IMR-90 (cell line): ENCODE results near the gene CHD3. TPM values are rescaled to one million over a fixed set of nuclear protein-coding genes. Genes with fewer than 3 reads are reported as not detected.

Experiments
- ATAC-seq: fragments of 200-7000 bp; cut with Tn5 transposase; 2 replicates; pipeline ENCODE4 v1.9.1; 2020; ENCODE audit warnings: low read depth, mild to moderate bottlenecking, moderate library complexity
- BruUV-seq: library from RNA; stranded (reverse); fragments of 400-500 nt; replicated peaks from 2 replicates; lab custom pipeline; 2021; lab: Mats Ljungman, UMichigan
- CTCF ChIA-PET: fragments of 300-600 bp; formaldehyde crosslinking; extraction: SDS; loops from one replicate; lab custom pipeline; 2021; ENCODE audit warnings: antibody characterized with exemption; lab: Yijun Ruan, JAX
- POLR2A ChIA-PET: fragments of 300-600 bp; sonication (Branson Sonifier 250); formaldehyde crosslinking; loops from one replicate; lab custom pipeline; 2022; ENCODE audit warnings: antibody characterized with exemption; ENCODE audit not compliant: unreplicated experiment; lab: Charles Lee
- DNase-seq: peaks from one replicate; pipeline ENCODE4 v3.0.0; 2013
- H2AFZ ChIP-seq: replicated peaks from 2 replicates; pipeline ENCODE3; 2013; ENCODE audit warnings: low read length, mild to moderate bottlenecking; ENCODE audit not compliant: poor library complexity
- H2AK5ac ChIP-seq: 2 replicates; pipeline ENCODE4 v1.6.1; 2013; ENCODE audit warnings: low read depth, low read length, inconsistent platforms
- H2AK9ac ChIP-seq: replicated peaks from 2 replicates; pipeline ENCODE3; 2013; ENCODE audit warnings: mild to moderate bottlenecking, low read depth, low read length, moderate library complexity; ENCODE audit not compliant: poor library complexity
- H2BK120ac ChIP-seq: 2 replicates; pipeline ENCODE4 v1.6.1; 2013; ENCODE audit warnings: low read depth, low read length, inconsistent platforms
- H2BK15ac ChIP-seq: 3 replicates; pipeline ENCODE4 v1.6.1; 2013; ENCODE audit warnings: low read depth, low read length, inconsistent platforms
- H2BK20ac ChIP-seq: 2 replicates; pipeline ENCODE4 v1.6.1; 2013; ENCODE audit warnings: low read depth, mild to moderate bottlenecking, inconsistent platforms, low read length, moderate library complexity
- H2BK5ac ChIP-seq: 2 replicates; pipeline ENCODE4 v1.6.1; 2013; ENCODE audit warnings: mild to moderate bottlenecking, low read depth, low read length, inconsistent platforms; ENCODE audit not compliant: poor library complexity, severe bottlenecking
- H3K14ac ChIP-seq: replicated peaks from 2 replicates; pipeline ENCODE4 v1.6.1; 2013; ENCODE audit warnings: low read depth, low read length, inconsistent platforms
- H3K18ac ChIP-seq: 2 replicates; pipeline ENCODE4 v1.6.1; 2013; ENCODE audit warnings: low read depth, low read length, control low read depth
- H3K23ac ChIP-seq: 2 replicates; pipeline ENCODE4 v1.6.1; 2013; ENCODE audit warnings: low read depth, low read length, inconsistent platforms
- H3K27ac ChIP-seq: 2 replicates; pipeline ENCODE4 v1.5.1; 2013; ENCODE audit warnings: mild to moderate bottlenecking, control low read depth, low read length; ENCODE audit not compliant: insufficient read depth
- H3K27me3 ChIP-seq: 2 replicates; pipeline ENCODE4 v1.6.1; 2013; ENCODE audit warnings: low read length; ENCODE audit not compliant: control insufficient read depth, insufficient read depth
- H3K36me3 ChIP-seq: 2 replicates; pipeline ENCODE4 v1.6.1; 2013; ENCODE audit warnings: low read length, mixed read lengths; ENCODE audit not compliant: control insufficient read depth, insufficient read depth
- H3K4ac ChIP-seq: 2 replicates; pipeline ENCODE4 v1.6.1; 2013; ENCODE audit warnings: low read depth, low read length, inconsistent platforms
- H3K4me1 ChIP-seq: 2 replicates; pipeline ENCODE4 v1.6.1; 2013; ENCODE audit warnings: low read length, mixed read lengths; ENCODE audit not compliant: control insufficient read depth, insufficient read depth
- H3K4me2 ChIP-seq: 2 replicates; pipeline ENCODE4 v1.6.1; 2013; ENCODE audit warnings: low read depth, mild to moderate bottlenecking, control low read depth, low read length, moderate library complexity
- H3K4me3 ChIP-seq: 2 replicates; pipeline ENCODE4 v1.5.1; 2013; ENCODE audit warnings: low read depth, mild to moderate bottlenecking, control low read depth, low read length, moderate library complexity; ENCODE audit not compliant: insufficient read depth
- H3K56ac ChIP-seq: 2 replicates; pipeline ENCODE4 v1.6.1; 2013; ENCODE audit warnings: low read length, inconsistent platforms; ENCODE audit not compliant: insufficient read depth; ENCODE audit errors: extremely low read depth
- H3K79me1 ChIP-seq, 2 experiments: 2 replicates each; pipeline ENCODE4 v1.6.1; 2013; ENCODE audit warnings: low read length in 2 of 2, inconsistent platforms in 1 of 2, low read depth in 1 of 2
- H3K9ac ChIP-seq: 2 replicates; pipeline ENCODE4 v1.6.1; 2013; ENCODE audit warnings: low read depth, low read length, control low read depth
- H3K9me1 ChIP-seq: 2 replicates; pipeline ENCODE4 v1.6.1; 2013; ENCODE audit warnings: low read length, inconsistent platforms; ENCODE audit not compliant: insufficient read depth
- H3K9me3 ChIP-seq: 2 replicates; pipeline ENCODE4 v1.6.1; 2013; ENCODE audit warnings: low read length; ENCODE audit not compliant: control insufficient read depth, insufficient read depth
- H4K20me1 ChIP-seq: 2 replicates; pipeline ENCODE4 v1.6.1; 2013; ENCODE audit warnings: low read length, inconsistent platforms; ENCODE audit not compliant: insufficient read depth
- H4K5ac ChIP-seq: 2 replicates; pipeline ENCODE4 v1.6.1; 2013; ENCODE audit warnings: mild to moderate bottlenecking, low read depth, low read length, control low read depth
- H4K8ac ChIP-seq, 2 experiments: 2 replicates each; pipeline ENCODE4 v1.6.1; 2013; ENCODE audit warnings: low read depth in 2 of 2, low read length in 2 of 2, control low read depth in 1 of 2, inconsistent platforms in 1 of 2
- H4K91ac ChIP-seq: 2 replicates; pipeline ENCODE4 v1.6.1; 2013; ENCODE audit warnings: low read depth, low read length, inconsistent platforms; ENCODE audit not compliant: insufficient read depth
- BHLHE40 ChIP-seq: fragments of 150-350 bp; IDR thresholded peaks from 2 replicates; pipeline ENCODE4 v1.6.1; 2016; ENCODE audit warnings: mild to moderate bottlenecking, low read depth, low read length
- MXI1 ChIP-seq: IDR thresholded peaks from 2 replicates; pipeline ENCODE4 v1.6.1; 2012; ENCODE audit warnings: low read depth, mild to moderate bottlenecking, low read length, moderate library complexity, borderline replicate concordance
- POLR2A ChIP-seq: IDR thresholded peaks from 2 replicates; pipeline ENCODE4 v1.6.1; 2012; ENCODE audit warnings: mild to moderate bottlenecking, low read depth, low read length
- RAD21 ChIP-seq: IDR thresholded peaks from 2 replicates; pipeline ENCODE4 v1.6.1; 2012; ENCODE audit warnings: low read length, improper control_type of control experiment
- SMC3 ChIP-seq: fragments of 150-350 bp; IDR thresholded peaks from 2 replicates; pipeline ENCODE4 v1.6.1; 2016; ENCODE audit warnings: low read depth, mild to moderate bottlenecking, antibody characterized with exemption, low read length, moderate library complexity
- WGBS, 2 experiments: methylation state at CpG; one replicate each; pipeline versions ENCODE4 v1.1.5 to v1.1.7; 2013; ENCODE audit warnings: missing lambda C conversion rate in 2 of 2; ENCODE audit not compliant: insufficient read length in 1 of 2; ENCODE audit errors: extremely low coverage in 2 of 2; 5-methylcytosine and 5-hydroxymethylcytosine counted together
- dilution Hi-C: fragments of 300-500 bp; cut with HindIII; formaldehyde crosslinking; loops from one replicate; pipeline ENCODE4 v1.14.3; 2018; ENCODE audit warnings: low sequenced_read_pairs; ENCODE audit not compliant: unreplicated experiment
- in situ Hi-C: fragments of 300-500 bp; cut with MboI; formaldehyde crosslinking; loops from 3 replicates; pipeline ENCODE4 v1.14.3; 2019; ENCODE audit warnings: low sequenced_read_pairs, inconsistent platforms, mixed read lengths
- intact Hi-C: fragments of 100-400 bp; cut with micrococcal nuclease; formaldehyde crosslinking; loops from 2 replicates; pipeline ENCODE4 v1.10.0; 2022
- polyA plus RNA-seq, 3 experiments: library from polyadenylated mRNA; depleted of rRNA; stranded (reverse); fragments of >200 nt; gene quantifications; 2 replicates each; pipeline ENCODE4 v1.2.3, GENCODE V29; 2012; ENCODE audit warnings: low replicate concordance in 1 of 3
- total RNA-seq: library from RNA; depleted of rRNA; stranded (reverse); fragments of >200 nt; gene quantifications from 2 replicates; pipeline ENCODE4 v1.2.3, GENCODE V29; 2012

Gene CHD3
- total and polyA plus RNA-seq, 2 of the 4 experiments (the other 2 are of a cell fraction) = 65.4 to 78.1 TPM

GRCh38 chr17:7940743-7941142, 52.2 kb downstream of the CHD3 start:
- no peak overlapping the region for H4K91ac ChIP-seq
- peaks cover 6 to 16% of the 10 kb centered on the region in 2 experiments for H3K79me1 ChIP-seq
- DNase-seq (no peak), ATAC-seq (no peak)
- H3K4me1 ChIP-seq = no peaks in the 10 kb centered on the region
- H4K5ac ChIP-seq = no peak overlapping the region
- no CpG with 5 or more reads among the region's 6 CpGs for WGBS, 2 experiments
- H2AK9ac ChIP-seq = no peak overlapping the region
- dilution Hi-C loops = no loop called here
- H3K27me3 ChIP-seq = no peaks in the 10 kb centered on the region
- H3K9me1 ChIP-seq = no peaks in the 10 kb centered on the region
- no peak overlapping the region for H3K27ac ChIP-seq
- H2BK120ac ChIP-seq = no peak overlapping the region
- in situ Hi-C loops = no loop called here
- POLR2A ChIA-PET = no interaction called here
- no TSS peak for BruUV-seq
- no peak overlapping the region for H3K9ac ChIP-seq
- CTCF ChIA-PET = interaction anchor here (1.1 kb wide), 1 partner anchor 48 kb away, joined by 3 read pairs; no protein-coding TSS in a partner anchor
- H3K56ac ChIP-seq = no peak overlapping the region
- no peaks in the 10 kb centered on the region for H4K20me1 ChIP-seq
- intact Hi-C loops = no loop called here
- H2BK5ac ChIP-seq = no peak overlapping the region
- no peak overlapping the region for H3K4me3 ChIP-seq
- H3K4ac ChIP-seq = no peak overlapping the region
- H3K14ac ChIP-seq = no peak overlapping the region
- H3K36me3 ChIP-seq = peaks cover 58% of the 10 kb centered on the region
- H2BK20ac ChIP-seq = no peak overlapping the region
- no peak overlapping the region for H3K23ac ChIP-seq
- no peak overlapping the region for H3K18ac ChIP-seq
- no peak overlapping the region for H3K4me2 ChIP-seq
- H2AK5ac ChIP-seq = no peak overlapping the region
- no peak overlapping the region for H2BK15ac ChIP-seq
- H4K8ac ChIP-seq = no peak overlapping the region
- no peak for TF ChIP-seq SMC3
- TF ChIP-seq BHLHE40 = no peak
- TF ChIP-seq POLR2A = no peak
- TF ChIP-seq MXI1 = no peak
- TF ChIP-seq RAD21 = no peak
- H3K9me3 ChIP-seq = no peaks in the 10 kb centered on the region
- no peak overlapping the region for H2AFZ ChIP-seq
